Measurements from ENCODE around the gene CDK9.

DNA sequence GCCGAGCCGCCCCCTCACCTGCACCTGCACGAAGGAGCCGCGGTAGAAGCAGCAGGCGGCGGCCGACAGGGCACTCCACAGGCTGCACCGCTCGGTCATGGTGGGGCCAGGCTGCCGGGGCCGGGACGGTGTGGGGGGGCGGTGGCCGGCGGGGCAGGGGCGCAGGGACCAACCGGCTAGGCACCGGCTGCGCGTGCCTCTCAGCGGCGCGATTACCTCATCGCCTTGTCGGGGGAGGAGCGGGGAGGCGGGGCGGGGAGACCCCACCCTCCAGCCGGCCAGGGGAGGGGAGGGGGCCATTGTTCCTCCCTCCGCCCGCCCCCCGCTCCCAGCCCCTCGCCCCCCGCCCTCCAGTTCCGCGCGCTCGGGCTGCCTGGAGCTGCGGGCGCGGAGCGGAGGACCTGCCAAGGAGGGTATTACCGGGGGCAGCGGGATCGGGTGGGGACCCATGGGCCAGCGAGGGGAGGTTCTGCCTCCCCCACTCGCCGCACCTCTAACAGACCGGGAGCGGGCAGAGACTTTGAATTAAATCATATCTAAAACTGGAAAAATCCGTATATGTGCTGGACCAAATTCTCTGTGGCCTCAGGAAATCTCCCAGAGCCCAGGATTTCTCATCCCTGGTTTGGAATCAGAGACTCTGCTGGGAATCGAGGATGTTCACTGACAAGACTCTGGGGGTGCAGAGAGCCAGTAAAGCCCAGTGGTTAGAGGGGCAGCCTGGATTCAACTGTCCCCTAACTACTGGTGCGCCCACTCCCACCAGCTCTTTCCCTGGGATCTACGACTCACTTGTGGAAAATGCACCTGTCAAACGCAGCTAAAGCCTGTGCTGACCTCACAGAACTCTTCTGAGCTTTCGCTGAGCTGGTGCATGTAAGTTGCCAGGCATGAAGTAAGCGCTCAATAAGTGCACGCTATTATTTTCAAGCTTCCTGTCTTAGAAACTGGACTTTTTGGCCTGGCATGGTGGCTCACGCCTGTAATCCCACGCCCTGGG lies 30.5 kb upstream of the CDK9 start:
- TF ChIP-seq CTCF (IDR thresholded peaks at IDR 0.05), result no peak
- TF ChIP-seq POLR2A (IDR thresholded peaks at IDR 0.05), result no peak
